Loucy (cell line): ENCODE measurements around the gene ALDH1L2.

Experiments
- H2AFZ ChIP-seq: fragments of 200-600 bp; sonication (generic); 2 replicates; pipeline ENCODE4 v1.6.0; 2016; ENCODE audit warnings: antibody characterized with exemption, mild to moderate bottlenecking, low read length, moderate library complexity
- H3F3A ChIP-seq: fragments of 200-600 bp; 2 replicates; pipeline ENCODE4 v1.6.0; 2016; ENCODE audit warnings: antibody characterized with exemption, low read depth, mild to moderate bottlenecking
- H3K27me3 ChIP-seq: fragments of 200-600 bp; sonication (generic); 2 replicates; pipeline ENCODE4 v1.6.1; 2014; ENCODE audit warnings: low read length, mild to moderate bottlenecking; ENCODE audit not compliant: insufficient read depth, poor library complexity, severe bottlenecking
- H3K36me3 ChIP-seq: fragments of 200-600 bp; sonication (generic); 2 replicates; pipeline ENCODE4 v1.6.1; 2016; ENCODE audit warnings: low read length; ENCODE audit not compliant: insufficient read depth
- H3K4me1 ChIP-seq: fragments of 200-600 bp; sonication (generic); 2 replicates; pipeline ENCODE4 v1.5.1; 2014; ENCODE audit warnings: low read length, mild to moderate bottlenecking; ENCODE audit not compliant: insufficient read depth, poor library complexity, severe bottlenecking
- H3K4me2 ChIP-seq: fragments of 200-600 bp; sonication (generic); 2 replicates; pipeline ENCODE4 v1.6.0; 2014; ENCODE audit warnings: antibody characterized with exemption, low read length, low read depth, mild to moderate bottlenecking; ENCODE audit not compliant: poor library complexity, severe bottlenecking
- H3K4me3 ChIP-seq: fragments of 200-600 bp; sonication (generic); 2 replicates; pipeline ENCODE4 v1.5.1; 2014; ENCODE audit warnings: low read length, mild to moderate bottlenecking, mixed read lengths; ENCODE audit not compliant: poor library complexity, severe bottlenecking
- H3K79me2 ChIP-seq: fragments of 200-600 bp; sonication (generic); 2 replicates; pipeline ENCODE4 v1.6.1; 2014; ENCODE audit warnings: low read length; ENCODE audit not compliant: insufficient read depth
- H3K9ac ChIP-seq: fragments of 200-600 bp; sonication (generic); 2 replicates; pipeline ENCODE4 v1.6.0; 2014; ENCODE audit warnings: mild to moderate bottlenecking, low read depth, low read length, moderate library complexity; ENCODE audit not compliant: poor library complexity, severe bottlenecking
- H3K9me2 ChIP-seq: fragments of 200-600 bp; sonication (generic); replicated peaks from 2 replicates; pipeline ENCODE4 v1.6.1; 2016; ENCODE audit warnings: low read depth, low read length, mixed read lengths
- H3K9me3 ChIP-seq: fragments of 200-600 bp; sonication (generic); 2 replicates; pipeline ENCODE4 v1.6.1; 2014; ENCODE audit warnings: mild to moderate bottlenecking, antibody characterized with exemption, low read length, low read depth; ENCODE audit not compliant: insufficient read depth
- H4K20me1 ChIP-seq: fragments of 200-600 bp; sonication (generic); 2 replicates; pipeline ENCODE4 v1.6.0; 2014; ENCODE audit warnings: antibody characterized with exemption, low read length, mild to moderate bottlenecking; ENCODE audit not compliant: insufficient read depth, poor library complexity, severe bottlenecking
- EZH2phosphoT487 ChIP-seq: fragments of 200-600 bp; IDR thresholded peaks from 2 replicates; pipeline ENCODE4 v1.6.1; 2018; ENCODE audit warnings: antibody characterized with exemption, mild to moderate bottlenecking, moderate library complexity, borderline replicate concordance
- TF ChIP-seq, protein P1 (sequence below): fragments of 200-600 bp; sonication (generic); conservative IDR thresholded peaks from 2 replicates; pipeline ENCODE4 v1.5.1; 2014; ENCODE audit warnings: mild to moderate bottlenecking, antibody characterized with exemption, low read length

ALDH1L2 gene

DNA sequence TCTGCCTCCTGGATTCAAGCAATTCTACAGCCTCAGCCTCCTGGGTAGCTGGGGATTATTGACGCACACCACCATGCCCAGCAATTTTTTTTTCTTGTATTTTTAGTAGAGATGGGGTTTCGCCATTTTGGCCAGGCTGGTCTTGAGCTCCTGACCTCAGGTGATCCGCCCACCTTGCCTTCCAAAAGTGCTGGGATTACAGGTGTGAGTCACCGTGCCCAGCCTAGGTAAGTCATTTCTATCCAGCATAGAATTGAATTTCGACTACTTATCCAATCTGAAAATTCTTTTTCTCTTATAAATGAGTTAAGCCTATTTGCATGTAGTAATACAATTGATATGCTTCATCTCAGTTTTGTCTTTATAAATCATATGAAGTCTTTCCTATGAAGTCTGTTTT, 111.0 kb downstream of the ALDH1L2 start:
- Histone ChIP-seq H3K27me3 (no peaks in the 10 kb centered on the region), H3K4me2 (no peak overlapping the region), H2AFZ (no peak overlapping the region), H3K79me2 (no peaks in the 10 kb centered on the region), H3K9me3 (no peaks in the 10 kb centered on the region), H3F3A (no peaks in the 10 kb centered on the region), H3K4me1 (no peaks in the 10 kb centered on the region), H3K9ac (no peak overlapping the region), H3K9me2 (no peaks in the 10 kb centered on the region), H3K36me3 (no peaks in the 10 kb centered on the region), H3K4me3 (no peak overlapping the region), H4K20me1 (no peaks in the 10 kb centered on the region)
- TF ChIP-seq EZH2phosphoT487: no peak
- TF ChIP-seq, protein P1, sequence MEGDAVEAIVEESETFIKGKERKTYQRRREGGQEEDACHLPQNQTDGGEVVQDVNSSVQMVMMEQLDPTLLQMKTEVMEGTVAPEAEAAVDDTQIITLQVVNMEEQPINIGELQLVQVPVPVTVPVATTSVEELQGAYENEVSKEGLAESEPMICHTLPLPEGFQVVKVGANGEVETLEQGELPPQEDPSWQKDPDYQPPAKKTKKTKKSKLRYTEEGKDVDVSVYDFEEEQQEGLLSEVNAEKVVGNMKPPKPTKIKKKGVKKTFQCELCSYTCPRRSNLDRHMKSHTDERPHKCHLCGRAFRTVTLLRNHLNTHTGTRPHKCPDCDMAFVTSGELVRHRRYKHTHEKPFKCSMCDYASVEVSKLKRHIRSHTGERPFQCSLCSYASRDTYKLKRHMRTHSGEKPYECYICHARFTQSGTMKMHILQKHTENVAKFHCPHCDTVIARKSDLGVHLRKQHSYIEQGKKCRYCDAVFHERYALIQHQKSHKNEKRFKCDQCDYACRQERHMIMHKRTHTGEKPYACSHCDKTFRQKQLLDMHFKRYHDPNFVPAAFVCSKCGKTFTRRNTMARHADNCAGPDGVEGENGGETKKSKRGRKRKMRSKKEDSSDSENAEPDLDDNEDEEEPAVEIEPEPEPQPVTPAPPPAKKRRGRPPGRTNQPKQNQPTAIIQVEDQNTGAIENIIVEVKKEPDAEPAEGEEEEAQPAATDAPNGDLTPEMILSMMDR: no peak

DNA sequence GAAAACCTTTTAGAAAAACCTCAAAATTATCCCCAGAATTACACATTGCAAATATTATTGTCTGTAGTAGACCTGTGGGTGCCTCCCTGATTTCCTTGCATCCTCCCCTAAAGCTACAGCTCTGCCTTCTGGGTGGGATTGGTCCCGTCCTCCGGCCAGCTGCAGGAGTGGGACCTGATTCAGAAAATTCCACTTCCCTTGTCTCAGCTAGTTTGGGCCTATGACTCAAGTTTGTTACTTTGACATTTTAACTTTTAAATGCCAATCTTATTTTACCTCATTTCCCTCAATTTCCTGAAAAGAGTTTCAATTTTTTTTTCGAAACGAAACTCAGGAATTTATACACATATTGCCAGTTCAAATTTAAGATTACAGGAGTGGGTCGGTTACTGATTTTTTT, 113.0 kb downstream of the ALDH1L2 start:
- no peaks in the 10 kb centered on the region for H3F3A ChIP-seq
- no peaks in the 10 kb centered on the region for H3K9me3 ChIP-seq
- no peaks in the 10 kb centered on the region for H3K27me3 ChIP-seq
- H3K9me2 ChIP-seq: no peaks in the 10 kb centered on the region
- no peak overlapping the region for H3K9ac ChIP-seq
- H3K36me3 ChIP-seq: no peaks in the 10 kb centered on the region
- H3K4me1 ChIP-seq: no peaks in the 10 kb centered on the region
- TF ChIP-seq, protein P1: no peak
- no peak for TF ChIP-seq EZH2phosphoT487
- H3K79me2 ChIP-seq: no peaks in the 10 kb centered on the region
- H3K4me3 ChIP-seq: no peak overlapping the region
- H2AFZ ChIP-seq: no peak overlapping the region
- no peak overlapping the region for H3K4me2 ChIP-seq
- no peaks in the 10 kb centered on the region for H4K20me1 ChIP-seq
